Esophagus squamous epithelium (tissue), 5 donors: ENCODE measurements around the gene MMP2. TPM values are rescaled to one million over a fixed set of nuclear protein-coding genes. Genes with fewer than 3 reads are reported as not detected.

Experiments
- DNase-seq: peaks from one replicate; lab custom pipeline; 2025; lab: John Stamatoyannopoulos, UW
- H3K27ac ChIP-seq, 4 donors: fragments of 200-600 bp; sonication (generic); one replicate each; pipeline ENCODE4 v1.5.1; 2016 to 2019; ENCODE audit warnings: mild to moderate bottlenecking in 1 of 4
- H3K27me3 ChIP-seq, 4 donors: fragments of 200-600 bp; sonication (generic); 1 replicate in 3 of 4; 2 replicates in 1 of 4; pipeline versions ENCODE4 v1.5.1 to v1.6.0; 2017 to 2021; ENCODE audit warnings: antibody characterized with exemption in 1 of 4
- H3K36me3 ChIP-seq, 3 donors: fragments of 200-600 bp; sonication (generic); one replicate each; pipeline ENCODE4 v1.5.1; 2016 to 2019
- H3K4me1 ChIP-seq, 3 donors: fragments of 200-600 bp; sonication (generic); one replicate each; pipeline ENCODE4 v1.5.1; 2017 to 2019
- H3K4me3 ChIP-seq, 4 donors: fragments of 200-600 bp; sonication (generic); 1 replicate in 3 of 4; 2 replicates in 1 of 4; pipeline ENCODE4 v1.5.1; 2016 to 2019; ENCODE audit warnings: mild to moderate bottlenecking in 2 of 4, moderate library complexity in 1 of 4
- H3K9me3 ChIP-seq, 3 donors: fragments of 200-600 bp; sonication (generic); one replicate each; pipeline ENCODE4 v1.5.1; 2016 to 2019
- CTCF ChIP-seq, 6 experiments: fragments of 450-650 bp in 4 of 6; fragments of 200-600 bp in 2 of 6; sonication (generic) in 2 of 6; IDR thresholded peaks; one replicate each; pipeline ENCODE4 v1.5.1; 2016 to 2019; ENCODE audit warnings: antibody characterized with exemption in 6 of 6, mild to moderate bottlenecking in 4 of 6, moderate library complexity in 4 of 6
- POLR2A ChIP-seq, 4 donors: fragments of 450-650 bp; IDR thresholded peaks; one replicate each; pipeline ENCODE4 v1.6.1; 2017; ENCODE audit warnings: antibody characterized with exemption in 4 of 4, mild to moderate bottlenecking in 4 of 4, moderate library complexity in 3 of 4
- WGBS, 2 donors: methylation state at CpG; one replicate each; pipeline ENCODE4 v1.1.5; 2018; 5-methylcytosine and 5-hydroxymethylcytosine counted together
- intact Hi-C: fragments of 100-400 bp; cut with DNase I; formaldehyde crosslinking; loops from one replicate; pipeline ENCODE4 v1.15.0; 2022
- total RNA-seq, 4 donors: library from RNA; depleted of rRNA; stranded (reverse); fragments of >200 nt; gene quantifications; one replicate each; pipeline ENCODE4 v1.1.0, GENCODE V29; 2016
- donor health status: DM: yes; HTN: yes; CAD: no.

The MMP2 gene
- total RNA-seq, 4 donors from 2014 or later = 4.5 to 210 (median 92.7) TPM

DNA sequence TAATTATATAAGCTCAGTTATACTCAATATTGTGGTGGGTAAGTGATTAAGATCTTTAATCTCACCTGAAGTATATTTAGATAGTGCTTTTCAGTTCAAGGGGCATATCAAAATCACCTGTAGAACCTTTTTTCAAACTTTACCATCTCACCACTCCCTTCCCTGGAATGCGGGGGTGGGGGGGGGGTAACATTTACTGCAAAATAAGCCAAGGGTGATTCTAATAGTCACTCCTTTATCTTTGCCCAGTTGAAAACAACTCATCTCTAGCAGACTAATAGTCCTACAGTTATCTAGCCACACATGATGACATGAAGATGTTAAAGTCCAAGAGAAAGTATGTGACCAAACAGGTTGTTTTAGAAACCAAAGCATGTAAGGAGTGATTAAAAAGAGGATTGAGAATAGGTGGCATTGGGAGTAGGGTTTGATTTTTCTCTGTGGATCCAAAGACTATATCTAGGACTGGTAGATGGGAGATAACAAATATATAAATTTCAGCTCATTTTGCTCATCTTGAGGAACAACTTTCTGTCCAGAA lies 51.4 kb downstream of the MMP2 start:
- WGBS, 2 donors = 83% methylated on average over 1 of the region's 1 CpG; no CpG with 5 or more reads in 1 of the 2 donors
- Histone ChIP-seq H3K9me3 (no peaks in the 10 kb centered on the region), H3K27me3 (no peaks in the 10 kb centered on the region), H3K4me3 (no peak overlapping the region), H3K27ac (no peak overlapping the region), H3K4me1 (peaks cover 0 to 10% (median 3%) of the 10 kb centered on the region in 3 donors), H3K36me3 (peaks cover 0 to 12% (median 0%) of the 10 kb centered on the region in 3 donors)
- DNase-seq = no peak
- intact Hi-C loops = no loop called here
- TF ChIP-seq CTCF (IDR thresholded peaks at IDR 0.05) (no peak), POLR2A (IDR thresholded peaks at IDR 0.05) (no peak)

GRCh38 chr16:55532227-55532626 lies 53.2 kb downstream of the MMP2 start:
- intact Hi-C loops = no loop called here
- TF ChIP-seq CTCF (IDR thresholded peaks at IDR 0.05) (no peak), POLR2A (IDR thresholded peaks at IDR 0.05) (no peak)
- H3K36me3 ChIP-seq = peaks cover 0 to 12% (median 0%) of the 10 kb centered on the region in 3 donors

GRCh38 chr16:55534756-55535155 lies 55.8 kb downstream of the MMP2 start:
- 29 to 54% methylated on average over 2 of the region's 2 CpGs for WGBS, 2 donors
- no peaks in the 10 kb centered on the region for H3K9me3 ChIP-seq
- H3K36me3 ChIP-seq = peaks cover 0 to 26% (median 0%) of the 10 kb centered on the region in 3 donors
- peak overlapping the region in 3 of 4 donors; percentile 19 to 43 (median 21) for H3K27ac ChIP-seq
- TF ChIP-seq CTCF (IDR thresholded peaks at IDR 0.05) (no peak), POLR2A (IDR thresholded peaks at IDR 0.05) (no peak)
- H3K27me3 ChIP-seq = no peaks in the 10 kb centered on the region
- no peak overlapping the region for H3K4me3 ChIP-seq
- intact Hi-C loops = no loop called here
- H3K4me1 ChIP-seq = peaks cover 0 to 12% (median 3%) of the 10 kb centered on the region in 3 donors
- DNase-seq = no peak

More at GRCh38 chr16:55532227-55532626, 53.2 kb downstream of the MMP2 start:
- Histone ChIP-seq H3K27me3 (no peaks in the 10 kb centered on the region), H3K9me3 (no peaks in the 10 kb centered on the region), H3K27ac (no peak overlapping the region), H3K4me1 (peaks cover 0 to 12% (median 3%) of the 10 kb centered on the region in 3 donors), H3K4me3 (no peak overlapping the region)
- no peak for DNase-seq
- 87 to 92% methylated on average over 1 of the region's 1 CpG for WGBS, 2 donors

- intact Hi-C loops = no loop called here
- DNase-seq = no peak
- Histone ChIP-seq H3K27ac (no peak overlapping the region), H3K4me3 (no peak overlapping the region), H3K9me3 (no peaks in the 10 kb centered on the region), H3K27me3 (no peaks in the 10 kb centered on the region), H3K36me3 (peaks cover 0 to 19% (median 0%) of the 10 kb centered on the region in 3 donors), H3K4me1 (peaks cover 0 to 22% (median 3%) of the 10 kb centered on the region in 3 donors)
- 60 to 64% methylated on average over 5 of the region's 5 CpGs for WGBS, 2 donors
- no peak for TF ChIP-seq CTCF (IDR thresholded peaks at IDR 0.05)
- TF ChIP-seq POLR2A (IDR thresholded peaks at IDR 0.05) = no peak
These were observed 60.1 kb downstream of the MMP2 start for GRCh38 chr16:55539049-55539448.

GRCh38 chr16:55539488-55539887 lies 60.5 kb downstream of the MMP2 start:
- no peak for TF ChIP-seq POLR2A (IDR thresholded peaks at IDR 0.05)
- TF ChIP-seq CTCF (IDR thresholded peaks at IDR 0.05) = no peak

More at GRCh38 chr16:55539488-55539887, 60.5 kb downstream of the MMP2 start:
- H3K36me3 ChIP-seq = peaks cover 0 to 19% (median 0%) of the 10 kb centered on the region in 3 donors
- intact Hi-C loops = no loop called here
- H3K9me3 ChIP-seq = no peaks in the 10 kb centered on the region
- no peaks in the 10 kb centered on the region for H3K27me3 ChIP-seq
- H3K4me3 ChIP-seq = no peak overlapping the region
- DNase-seq = no peak
- 62 to 82% methylated on average over 1 of the region's 1 CpG for WGBS, 2 donors
- H3K27ac ChIP-seq = no peak overlapping the region
- H3K4me1 ChIP-seq = peaks cover 0 to 20% (median 2%) of the 10 kb centered on the region in 3 donors
